ENCODE data around the gene TTC36.

DNA sequence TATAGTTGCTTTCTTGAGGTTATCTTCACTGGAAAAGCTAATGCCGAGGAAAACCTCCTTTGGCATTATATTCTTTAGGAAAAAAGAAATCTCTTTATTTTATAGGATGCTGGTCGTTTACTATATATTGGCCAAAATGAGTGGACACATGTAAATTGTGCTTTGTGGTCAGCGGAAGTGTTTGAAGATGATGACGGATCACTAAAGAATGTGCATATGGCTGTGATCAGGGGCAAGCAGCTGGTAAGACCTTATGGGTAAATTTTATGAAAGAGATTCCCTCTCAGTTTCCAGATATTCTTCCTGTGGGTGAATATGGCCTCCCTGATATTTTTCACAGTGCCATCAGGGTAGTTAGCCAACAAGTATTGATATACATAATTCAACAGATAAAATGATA, 29.4 kb upstream of the TTC36 start:
- no peak for TF ChIP-seq ZIC2 (tag by site-specific recombination; IDR thresholded peaks at IDR 0.05)
- TF ChIP-seq, protein P1, sequence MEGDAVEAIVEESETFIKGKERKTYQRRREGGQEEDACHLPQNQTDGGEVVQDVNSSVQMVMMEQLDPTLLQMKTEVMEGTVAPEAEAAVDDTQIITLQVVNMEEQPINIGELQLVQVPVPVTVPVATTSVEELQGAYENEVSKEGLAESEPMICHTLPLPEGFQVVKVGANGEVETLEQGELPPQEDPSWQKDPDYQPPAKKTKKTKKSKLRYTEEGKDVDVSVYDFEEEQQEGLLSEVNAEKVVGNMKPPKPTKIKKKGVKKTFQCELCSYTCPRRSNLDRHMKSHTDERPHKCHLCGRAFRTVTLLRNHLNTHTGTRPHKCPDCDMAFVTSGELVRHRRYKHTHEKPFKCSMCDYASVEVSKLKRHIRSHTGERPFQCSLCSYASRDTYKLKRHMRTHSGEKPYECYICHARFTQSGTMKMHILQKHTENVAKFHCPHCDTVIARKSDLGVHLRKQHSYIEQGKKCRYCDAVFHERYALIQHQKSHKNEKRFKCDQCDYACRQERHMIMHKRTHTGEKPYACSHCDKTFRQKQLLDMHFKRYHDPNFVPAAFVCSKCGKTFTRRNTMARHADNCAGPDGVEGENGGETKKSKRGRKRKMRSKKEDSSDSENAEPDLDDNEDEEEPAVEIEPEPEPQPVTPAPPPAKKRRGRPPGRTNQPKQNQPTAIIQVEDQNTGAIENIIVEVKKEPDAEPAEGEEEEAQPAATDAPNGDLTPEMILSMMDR (tag by site-specific recombination; IDR thresholded peaks at IDR 0.05): no peak
- no peak for TF ChIP-seq ZNF138 (tag by site-specific recombination; IDR thresholded peaks at IDR 0.05; ENCODE audit: borderline replicate concordance)
- no peak for TF ChIP-seq YY1 (tag by site-specific recombination; IDR thresholded peaks at IDR 0.05)
- TF ChIP-seq ZNF501 (tag by site-specific recombination; IDR thresholded peaks at IDR 0.05): no peak
- TF ChIP-seq ZNF558 (tag by site-specific recombination; IDR thresholded peaks at IDR 0.05): no peak
- TF ChIP-seq ZNF302 (tag by site-specific recombination; IDR thresholded peaks at IDR 0.05; ENCODE audit: low read depth): no peak
- no peak for TF ChIP-seq GLI2 (tag by site-specific recombination; IDR thresholded peaks at IDR 0.05; ENCODE audit: borderline replicate concordance, low read depth)
- TF ChIP-seq ZNF311 (tag by site-specific recombination; IDR thresholded peaks at IDR 0.05; ENCODE audit: borderline replicate concordance): no peak
- TF ChIP-seq ZSCAN23 (tag by site-specific recombination; IDR thresholded peaks at IDR 0.05): no peak
- TF ChIP-seq WT1 (tag by site-specific recombination; IDR thresholded peaks at IDR 0.05): no peak
- TF ChIP-seq, protein P2, sequence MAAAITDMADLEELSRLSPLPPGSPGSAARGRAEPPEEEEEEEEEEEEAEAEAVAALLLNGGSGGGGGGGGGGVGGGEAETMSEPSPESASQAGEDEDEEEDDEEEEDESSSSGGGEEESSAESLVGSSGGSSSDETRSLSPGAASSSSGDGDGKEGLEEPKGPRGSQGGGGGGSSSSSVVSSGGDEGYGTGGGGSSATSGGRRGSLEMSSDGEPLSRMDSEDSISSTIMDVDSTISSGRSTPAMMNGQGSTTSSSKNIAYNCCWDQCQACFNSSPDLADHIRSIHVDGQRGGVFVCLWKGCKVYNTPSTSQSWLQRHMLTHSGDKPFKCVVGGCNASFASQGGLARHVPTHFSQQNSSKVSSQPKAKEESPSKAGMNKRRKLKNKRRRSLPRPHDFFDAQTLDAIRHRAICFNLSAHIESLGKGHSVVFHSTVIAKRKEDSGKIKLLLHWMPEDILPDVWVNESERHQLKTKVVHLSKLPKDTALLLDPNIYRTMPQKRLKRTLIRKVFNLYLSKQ (tag by site-specific recombination; IDR thresholded peaks at IDR 0.05; ENCODE audit: borderline replicate concordance): no peak
- no peak for TF ChIP-seq ZNF335 (tag by site-specific recombination; conservative IDR thresholded peaks at IDR 0.05)
